ENCODE measurements around the gene RRP36. TPM values are rescaled to one million over a fixed set of nuclear protein-coding genes. Genes with fewer than 3 reads are reported as not detected.

RRP36 gene
- total RNA-seq, 8 experiments from 2014 or later = 44.1 to 85.0 (median 65.1) TPM

DNA sequence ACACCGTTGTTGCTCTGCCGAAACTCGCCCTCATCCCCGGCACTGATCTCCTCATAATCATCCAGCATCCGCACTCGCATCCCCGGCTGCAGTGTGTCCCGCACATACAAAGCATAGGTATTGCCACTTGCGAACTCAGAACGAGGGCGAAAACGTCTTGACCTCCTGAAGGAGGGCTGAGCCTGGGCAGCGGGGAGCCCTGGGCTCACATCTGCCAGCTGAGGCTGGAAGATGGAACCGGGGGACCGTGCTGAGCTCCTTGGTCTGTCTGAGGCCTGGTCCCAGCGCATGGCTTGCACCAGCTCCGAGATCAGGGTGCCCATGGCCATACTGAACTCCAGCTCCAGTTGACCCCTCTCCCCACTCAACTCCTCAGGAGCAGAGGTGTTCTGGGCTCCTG is 29.6 kb downstream of the RRP36 start:
- in situ Hi-C loops (cut with MboI; ENCODE audit: low pct_unique_long_range_greater_than_20kb in 2 of 9, low sequenced_read_pairs in 9 of 9, unreplicated experiment in 9 of 9) = no loop called here

DNA sequence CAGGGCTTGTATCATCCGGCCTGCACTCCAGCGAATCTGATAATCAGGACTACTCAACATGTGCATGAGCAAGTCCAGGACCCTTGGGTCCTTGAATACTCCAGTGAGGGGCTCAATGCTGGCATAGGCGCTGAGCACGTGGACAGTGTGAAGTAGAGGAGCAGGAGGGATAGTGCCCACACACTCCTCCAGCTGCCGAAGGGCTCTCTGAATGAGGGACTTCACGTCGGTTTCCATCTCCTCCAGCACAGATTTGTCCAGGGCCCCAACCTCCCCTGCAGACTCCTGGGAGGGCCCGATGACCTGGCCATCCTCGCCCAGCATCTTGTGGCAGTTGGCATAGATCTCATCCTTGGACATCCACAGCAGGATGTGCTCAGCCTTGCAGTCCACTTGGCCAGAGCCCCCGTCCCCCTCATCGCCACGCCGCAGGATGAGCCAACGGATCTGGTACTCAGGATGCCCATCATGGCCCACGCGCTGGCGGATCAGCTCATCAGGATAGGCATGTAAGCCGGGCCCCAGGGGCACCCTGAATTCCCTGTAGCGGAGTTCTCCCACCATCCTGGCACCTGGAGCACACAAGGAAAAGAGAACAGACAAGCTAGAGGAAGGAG is 30.9 kb downstream of the RRP36 start:
- ATAC-seq (replicated peaks in 6 of 8) = no peak

More for the DNA sequence above, 29.6 kb downstream of the RRP36 start:
- H3K27ac ChIP-seq = no peak overlapping the region
- H3K4me1 ChIP-seq (replicated peaks in 1 of 2) = peaks cover 17 to 19% of the 10 kb centered on the region in 2 donors
- no peak overlapping the region for H3K4me3 ChIP-seq
- no peak for ATAC-seq (replicated peaks in 6 of 8)
- 80 to 95% (median 90%) methylated on average over 1 to 9 of the region's 17 CpGs; no CpG with 5 or more reads in 6 of the 10 experiments for WGBS, 10 experiments

DNA sequence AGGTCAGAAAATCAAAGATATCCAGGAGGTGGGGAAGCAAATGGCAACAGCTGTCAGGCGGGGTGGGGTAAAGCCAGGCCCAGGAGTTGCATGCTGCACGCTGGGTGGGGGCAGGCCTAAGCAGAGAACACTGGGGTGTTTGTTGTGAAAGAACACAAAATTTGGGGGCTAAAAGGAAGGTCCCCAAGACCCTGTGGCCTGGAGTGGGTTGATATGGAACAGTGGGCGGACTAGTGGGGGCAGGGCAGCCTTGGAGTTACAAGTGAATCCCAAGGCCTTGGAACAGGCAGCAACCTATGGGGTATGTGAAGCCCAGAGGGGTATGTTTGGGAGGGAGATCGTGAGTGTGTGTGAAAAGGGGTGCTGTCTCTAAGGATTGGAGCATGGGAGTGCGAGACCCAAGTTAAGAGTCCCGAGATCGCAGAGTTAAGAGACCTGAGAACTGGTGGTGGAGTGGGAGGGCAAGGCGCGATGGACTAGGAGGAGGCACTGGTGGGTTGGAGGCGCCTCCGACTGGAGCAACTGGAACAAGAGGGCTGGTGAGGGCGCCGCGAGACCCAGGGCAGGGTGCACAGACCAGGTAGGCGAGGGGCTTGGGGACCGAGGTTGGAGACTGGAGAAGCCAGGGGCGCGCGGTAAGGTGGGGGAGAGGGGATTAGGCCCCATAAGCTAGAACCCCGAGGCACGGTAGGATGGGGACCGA is 31.6 kb downstream of the RRP36 start:
- peak overlapping the region; percentile 82 to 95 for H3K27ac ChIP-seq
- in situ Hi-C loops (cut with MboI; ENCODE audit: low pct_unique_long_range_greater_than_20kb in 2 of 9, low sequenced_read_pairs in 9 of 9, unreplicated experiment in 9 of 9) = no loop called here
- peaks cover 17 to 19% of the 10 kb centered on the region in 2 donors for H3K4me1 ChIP-seq (replicated peaks in 1 of 2)
- peak in 7 of 8 experiments; percentile 34 to 49 (median 41) for ATAC-seq (replicated peaks in 6 of 8)
- H3K4me3 ChIP-seq = peak overlapping the region; percentile 37 to 55 (median 43)
- 0 to 53% (median 19%) methylated on average over 1 to 8 of the region's 22 CpGs; no CpG with 5 or more reads in 4 of the 10 experiments for WGBS, 10 experiments

More for the DNA sequence above, 30.9 kb downstream of the RRP36 start:
- H3K4me3 ChIP-seq = peak overlapping the region in 2 of 5 donors; percentile 50 to 55
- in situ Hi-C loops (cut with MboI; ENCODE audit: low pct_unique_long_range_greater_than_20kb in 2 of 9, low sequenced_read_pairs in 9 of 9, unreplicated experiment in 9 of 9) = no loop called here
- H3K27ac ChIP-seq = peak overlapping the region; percentile 82 to 95
- WGBS, 10 experiments = 83 to 98% (median 90%) methylated on average over 4 to 9 of the region's 19 CpGs; no CpG with 5 or more reads in 6 of the 10 experiments
- peaks cover 17 to 19% of the 10 kb centered on the region in 2 donors for H3K4me1 ChIP-seq (replicated peaks in 1 of 2)

DNA sequence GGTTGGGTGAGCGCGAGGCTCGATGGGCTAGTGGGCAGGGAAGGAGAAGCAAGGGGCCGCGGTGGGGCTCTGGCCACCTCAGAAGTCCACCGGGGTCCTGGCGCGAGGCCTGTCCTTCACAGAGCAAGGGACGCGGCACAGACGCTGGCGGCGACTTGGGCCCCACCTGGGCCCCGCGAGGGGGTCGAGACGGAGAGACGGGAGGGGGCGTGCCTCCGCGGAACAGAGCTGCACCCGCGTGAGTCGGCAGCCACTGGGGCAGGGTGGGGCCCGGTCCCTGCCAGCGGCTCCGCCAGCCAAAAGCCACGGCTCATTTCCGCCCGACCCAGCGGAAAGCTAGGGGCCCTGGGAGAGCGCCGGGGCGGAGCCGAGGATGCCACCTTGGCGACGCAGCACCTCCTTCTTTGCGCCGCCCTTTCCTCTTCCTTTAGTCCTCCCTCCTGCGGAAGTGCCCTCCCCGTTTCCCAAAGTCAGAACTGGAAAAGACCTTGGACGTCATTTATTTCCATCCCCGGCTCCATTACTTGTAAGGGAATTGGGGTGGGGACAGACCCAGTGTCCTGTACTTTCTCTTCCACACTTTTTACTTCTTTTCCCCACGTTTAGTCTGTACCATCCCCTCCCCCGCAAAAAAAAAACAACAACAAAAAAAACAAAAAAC is 32.3 kb downstream of the RRP36 start, which contains the start of gene CUL7:
Gene CUL7 (minus strand): TSS at position 307 of the 661 bp plus-strand sequence. CDS start 1,063 bp downstream, outside the sequence.
- Histone ChIP-seq H3K4me1 (replicated peaks in 1 of 2) (peaks cover 22 to 24% of the 10 kb centered on the region in 2 donors), H3K27ac (peak within 1 kb of the TSS; percentile 82 to 95), H3K4me3 (peak within 1 kb of the TSS; percentile 37 to 55 (median 43))
- WGBS, 10 experiments = 0 to 29% (median 9%) methylated on average over 1 to 25 of the region's 45 CpGs
- ATAC-seq (replicated peaks in 6 of 8) = peak; percentile 90 to 98 (median 94)
- in situ Hi-C loops (cut with MboI; ENCODE audit: low pct_unique_long_range_greater_than_20kb in 2 of 9, low sequenced_read_pairs in 9 of 9, unreplicated experiment in 9 of 9) = no loop called here

DNA sequence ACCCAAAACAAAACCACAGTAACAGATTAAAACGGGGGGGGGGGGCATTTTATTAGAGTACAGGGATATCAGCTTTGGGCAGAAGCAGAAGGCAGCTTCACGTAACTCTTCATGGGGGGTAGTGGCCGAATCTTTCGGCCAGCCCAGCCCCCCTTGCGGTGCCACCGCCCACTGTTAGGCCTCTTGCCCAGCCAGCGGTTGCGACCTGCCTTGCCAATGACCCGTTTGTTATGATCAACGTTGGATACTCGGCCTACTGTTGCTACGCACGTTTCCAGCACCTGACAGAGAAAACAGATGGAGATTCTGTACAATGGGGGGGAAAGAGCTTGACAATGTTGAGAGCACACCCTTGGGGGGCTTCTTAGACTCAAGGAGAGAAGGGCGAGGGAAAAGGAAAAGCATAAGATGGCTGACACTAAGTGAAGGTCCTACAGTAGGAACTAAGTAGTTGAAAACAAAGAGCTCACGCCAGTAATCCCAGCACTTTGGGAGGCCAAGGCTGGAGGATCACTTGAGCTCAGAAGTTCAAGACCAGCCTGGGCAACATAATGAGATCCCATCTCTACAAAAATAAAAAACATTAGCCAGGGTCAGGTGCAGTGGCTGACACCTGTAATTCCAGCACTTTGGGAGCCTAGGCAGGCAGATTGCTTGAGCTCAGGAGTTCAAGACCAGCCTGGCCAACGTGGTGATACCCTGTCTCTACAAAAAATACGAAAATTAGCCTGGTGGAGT is 33.0 kb downstream of the RRP36 start:
- no peak for ATAC-seq (replicated peaks in 6 of 8)
- 46 to 100% (median 78%) methylated on average over 1 to 14 of the region's 17 CpGs for WGBS, 10 experiments
- Histone ChIP-seq H3K4me3 (peak overlapping the region; percentile 37 to 55 (median 43)), H3K27ac (peak overlapping the region; percentile 82 to 95), H3K4me1 (replicated peaks in 1 of 2) (peaks cover 22 to 25% of the 10 kb centered on the region in 2 donors)
- in situ Hi-C loops (cut with MboI; ENCODE audit: low pct_unique_long_range_greater_than_20kb in 2 of 9, low sequenced_read_pairs in 9 of 9, unreplicated experiment in 9 of 9) = no loop called here

DNA sequence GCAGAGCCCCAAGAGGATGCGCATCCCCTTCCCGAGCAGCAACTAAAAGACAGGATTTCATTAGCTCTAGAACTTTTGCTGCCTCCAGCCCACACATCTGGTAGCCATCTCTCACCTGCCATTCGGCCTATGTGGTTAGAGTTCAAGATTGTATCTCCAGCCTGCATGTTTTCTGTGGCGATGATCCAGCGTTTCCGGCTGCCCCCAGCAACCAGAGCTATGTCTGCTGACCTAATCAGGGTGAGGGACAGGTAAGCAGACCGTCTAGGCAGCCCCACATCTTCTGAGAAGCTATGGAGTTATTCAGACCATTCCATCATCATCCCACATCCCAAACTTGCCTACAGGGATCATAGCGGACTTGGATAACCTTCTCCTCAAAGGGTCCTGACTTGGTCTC is 34.5 kb downstream of the RRP36 start:
- no peak for ATAC-seq (replicated peaks in 6 of 8)
- WGBS, 10 experiments = 60 to 96% (median 81%) methylated on average over 2 to 4 of the region's 8 CpGs; no CpG with 5 or more reads in 3 of the 10 experiments

DNA sequence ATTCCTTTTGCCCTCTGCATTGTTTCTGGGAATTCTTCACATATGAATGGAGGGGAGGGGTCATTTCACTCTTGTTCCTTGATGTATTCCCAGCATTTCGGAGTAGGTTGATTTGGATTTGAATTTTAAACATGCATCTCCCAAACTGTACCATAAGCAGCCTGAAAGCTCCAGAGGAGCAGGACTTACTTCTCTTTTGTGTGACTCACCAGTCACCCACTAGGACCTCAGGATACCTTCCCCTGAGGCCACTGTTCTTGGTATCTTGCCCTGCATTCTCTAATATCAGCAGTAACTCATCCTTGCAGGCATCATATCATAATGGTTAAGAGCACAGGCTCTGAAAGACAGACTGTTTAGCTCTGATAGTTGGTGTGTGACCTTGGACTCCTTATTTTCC is 37.1 kb downstream of the RRP36 start:
- peak overlapping the region; percentile 62 to 97 (median 80) for H3K4me3 ChIP-seq

More for the DNA sequence above, 34.5 kb downstream of the RRP36 start:
- H3K4me3 ChIP-seq = no peak overlapping the region
- peaks cover 28 to 32% of the 10 kb centered on the region in 2 donors for H3K4me1 ChIP-seq (replicated peaks in 1 of 2)
- in situ Hi-C loops (cut with MboI; ENCODE audit: low pct_unique_long_range_greater_than_20kb in 2 of 9, low sequenced_read_pairs in 9 of 9, unreplicated experiment in 9 of 9) = no loop called here
- no peak overlapping the region for H3K27ac ChIP-seq

GRCh38 chr6:43059168-43060033 is 38.0 kb downstream of the RRP36 start, which contains the start of the genes KLC4 and MRPL2:
KLC4 (plus strand) TSS chr6:43059631; CDS start chr6:43061336, 1,705 bp downstream.
MRPL2 (minus strand) TSS chr6:43059434; CDS start chr6:43059381, 53 bp downstream.
- Histone ChIP-seq H3K27ac (peak within 1 kb of the TSS; percentile 86 to 95), H3K4me3 (peak within 1 kb of the TSS; percentile 62 to 97 (median 80)), H3K4me1 (replicated peaks in 1 of 2) (peaks cover 15% of the 10 kb centered on the region in 2 donors)
- peak; percentile 91 to 98 (median 93) for ATAC-seq (replicated peaks in 6 of 8)
- 0 to 3% (median 0%) methylated on average over 1 to 7 of the region's 64 CpGs; no CpG with 5 or more reads in 2 of the 10 experiments for WGBS, 10 experiments
- in situ Hi-C loops (cut with MboI; ENCODE audit: low pct_unique_long_range_greater_than_20kb in 2 of 9, low sequenced_read_pairs in 9 of 9, unreplicated experiment in 9 of 9) = no loop called here

More for the DNA sequence above, 37.1 kb downstream of the RRP36 start:
- 0 to 60% (median 44%) methylated on average over 1 of the region's 1 CpG; no CpG with 5 or more reads in 3 of the 10 experiments for WGBS, 10 experiments
- H3K4me1 ChIP-seq (replicated peaks in 1 of 2) = peaks cover 18 to 19% of the 10 kb centered on the region in 2 donors
- in situ Hi-C loops (cut with MboI; ENCODE audit: low pct_unique_long_range_greater_than_20kb in 2 of 9, low sequenced_read_pairs in 9 of 9, unreplicated experiment in 9 of 9) = no loop called here
- H3K27ac ChIP-seq = peak overlapping the region; percentile 84 to 91
- no peak for ATAC-seq (replicated peaks in 6 of 8)

DNA sequence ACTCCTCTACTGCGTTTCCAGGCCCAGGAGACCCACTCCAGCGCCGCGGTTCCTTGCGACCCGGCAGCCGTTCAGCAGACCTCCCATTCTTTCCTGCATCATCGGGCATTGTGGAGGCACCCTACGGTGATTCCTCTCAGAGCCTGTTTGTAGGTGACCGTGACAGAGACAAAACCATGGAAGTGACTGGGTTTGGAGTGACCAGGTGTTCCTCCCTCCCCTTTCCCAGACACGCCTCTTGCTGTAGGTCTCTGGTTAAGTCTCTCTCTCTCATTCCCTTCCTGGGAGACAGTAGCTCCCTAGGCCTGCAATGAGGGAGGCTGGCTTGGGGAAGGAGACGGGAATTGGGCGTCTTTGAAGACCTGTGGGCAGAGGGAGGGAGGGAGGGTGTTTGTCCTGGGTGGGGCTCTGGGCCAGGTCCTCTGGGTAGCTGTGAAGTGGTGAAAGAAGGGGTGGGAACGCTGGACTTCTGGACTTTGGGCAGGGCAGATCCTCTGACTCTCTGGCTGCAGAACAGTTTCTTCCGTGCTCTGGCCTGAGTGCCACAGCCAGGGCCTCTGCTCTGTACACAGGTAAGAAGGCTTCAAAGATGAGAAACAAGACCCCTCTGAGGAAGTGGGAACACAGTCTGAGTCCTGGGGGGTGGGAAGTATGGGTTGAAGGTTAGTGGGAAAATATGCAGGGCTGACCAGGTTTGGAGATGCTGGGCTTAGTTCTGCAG is 38.8 kb downstream of the RRP36 start:
- Histone ChIP-seq H3K4me1 (replicated peaks in 1 of 2) (peaks cover 12 to 13% of the 10 kb centered on the region in 2 donors), H3K27ac (peak overlapping the region; percentile 86 to 95), H3K4me3 (peak overlapping the region; percentile 62 to 97 (median 80))
- in situ Hi-C loops (cut with MboI; ENCODE audit: low pct_unique_long_range_greater_than_20kb in 2 of 9, low sequenced_read_pairs in 9 of 9, unreplicated experiment in 9 of 9) = no loop called here
- peak in 7 of 8 experiments; percentile 3 to 19 (median 9) for ATAC-seq (replicated peaks in 6 of 8)
- 8% methylated on average over 2 of the region's 15 CpGs; no CpG with 5 or more reads in 9 of the 10 experiments for WGBS, 10 experiments

- Histone ChIP-seq H3K27ac (no peak overlapping the region), H3K4me3 (peak overlapping the region; percentile 62 to 97 (median 80)), H3K4me1 (replicated peaks in 1 of 2) (peaks cover 12 to 13% of the 10 kb centered on the region in 2 donors)
- in situ Hi-C loops (cut with MboI; ENCODE audit: low pct_unique_long_range_greater_than_20kb in 2 of 9, low sequenced_read_pairs in 9 of 9, unreplicated experiment in 9 of 9) = no loop called here
- no peak for ATAC-seq (replicated peaks in 6 of 8)
- 30 to 100% (median 64%) methylated on average over 1 to 8 of the region's 12 CpGs; no CpG with 5 or more reads in 1 of the 10 experiments for whole genome bisulfite sequencing, 10 experiments
Measured at GRCh38 chr6:43060755-43061633, 39.6 kb downstream of the RRP36 start.
